Parathyroid adenoma (tissue), 2 donors: ENCODE measurements around the gene AFG1L.

Experiments used
- H2AFZ ChIP-seq: fragments of 300-600 bp; sonication (generic); one replicate; pipeline ENCODE4 v1.7.0; 2017; ENCODE audit warnings: antibody characterized with exemption, mild to moderate bottlenecking
- H3K27ac ChIP-seq: fragments of 300-600 bp; sonication (generic); one replicate; pipeline ENCODE4 v1.7.0; 2017
- H3K27me3 ChIP-seq: fragments of 300-600 bp; sonication (generic); one replicate; pipeline ENCODE4 v1.7.0; 2017; ENCODE audit warnings: low read length; ENCODE audit not compliant: control insufficient read depth, insufficient read depth
- H3K36me3 ChIP-seq: fragments of 300-600 bp; sonication (generic); one replicate; pipeline ENCODE4 v1.7.0; 2017; ENCODE audit warnings: low read length; ENCODE audit not compliant: control insufficient read depth, insufficient read depth
- H3K4me1 ChIP-seq: fragments of 300-600 bp; sonication (generic); one replicate; pipeline ENCODE4 v1.7.0; 2017; ENCODE audit warnings: control low read depth
- H3K4me2 ChIP-seq: fragments of 300-600 bp; sonication (generic); one replicate; pipeline ENCODE4 v1.7.0; 2017; ENCODE audit warnings: low read length
- H3K4me3 ChIP-seq: fragments of 300-600 bp; sonication (generic); one replicate; pipeline ENCODE4 v1.7.0; 2017; ENCODE audit warnings: low read depth, low read length
- H3K79me2 ChIP-seq: fragments of 300-600 bp; sonication (generic); one replicate; pipeline ENCODE4 v1.7.0; 2017; ENCODE audit warnings: control low read depth
- H3K9ac ChIP-seq: fragments of 300-600 bp; sonication (generic); one replicate; pipeline ENCODE4 v1.7.0; 2017; ENCODE audit warnings: mild to moderate bottlenecking
- H3K9me3 ChIP-seq: fragments of 300-600 bp; sonication (generic); one replicate; pipeline ENCODE4 v1.7.0; 2017; ENCODE audit warnings: low read length; ENCODE audit not compliant: control insufficient read depth
- TF ChIP-seq, protein P1 (sequence below): fragments of 300-600 bp; sonication (generic); IDR thresholded peaks from one replicate; pipeline ENCODE4 v1.7.0; 2017; ENCODE audit warnings: antibody characterized with exemption, mild to moderate bottlenecking
- donor health status: primary hyperparathyroidism.

Gene AFG1L

DNA sequence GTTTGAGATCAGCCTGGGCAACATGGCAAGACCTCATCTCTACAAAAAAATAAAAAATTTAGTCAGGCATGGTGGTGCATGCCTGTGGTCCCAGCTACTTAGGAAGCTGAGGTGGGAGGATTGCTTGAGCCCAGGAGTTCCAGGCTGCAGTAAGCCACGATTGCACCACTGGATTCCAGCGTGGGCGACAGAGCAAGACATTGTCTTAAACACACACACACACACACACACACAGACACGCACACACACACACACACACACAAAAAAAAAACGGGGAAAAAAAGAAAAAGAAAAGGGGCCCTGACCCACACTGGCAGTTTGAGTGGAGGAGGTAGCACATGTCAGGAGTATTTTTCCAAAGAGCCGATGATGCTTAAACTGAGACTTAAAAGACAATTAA lies 122.2 kb downstream of the AFG1L start:
- no peaks in the 10 kb centered on the region for H3K4me1 ChIP-seq
- H3K36me3 ChIP-seq: no peaks in the 10 kb centered on the region
- no peak overlapping the region for H3K4me2 ChIP-seq
- no peak overlapping the region for H3K27ac ChIP-seq
- H3K4me3 ChIP-seq: no peak overlapping the region
- no peaks in the 10 kb centered on the region for H3K27me3 ChIP-seq
- H2AFZ ChIP-seq: no peak overlapping the region
- no peaks in the 10 kb centered on the region for H3K9me3 ChIP-seq
- H3K79me2 ChIP-seq: no peaks in the 10 kb centered on the region
- H3K9ac ChIP-seq: no peak overlapping the region
- TF ChIP-seq, protein P1, sequence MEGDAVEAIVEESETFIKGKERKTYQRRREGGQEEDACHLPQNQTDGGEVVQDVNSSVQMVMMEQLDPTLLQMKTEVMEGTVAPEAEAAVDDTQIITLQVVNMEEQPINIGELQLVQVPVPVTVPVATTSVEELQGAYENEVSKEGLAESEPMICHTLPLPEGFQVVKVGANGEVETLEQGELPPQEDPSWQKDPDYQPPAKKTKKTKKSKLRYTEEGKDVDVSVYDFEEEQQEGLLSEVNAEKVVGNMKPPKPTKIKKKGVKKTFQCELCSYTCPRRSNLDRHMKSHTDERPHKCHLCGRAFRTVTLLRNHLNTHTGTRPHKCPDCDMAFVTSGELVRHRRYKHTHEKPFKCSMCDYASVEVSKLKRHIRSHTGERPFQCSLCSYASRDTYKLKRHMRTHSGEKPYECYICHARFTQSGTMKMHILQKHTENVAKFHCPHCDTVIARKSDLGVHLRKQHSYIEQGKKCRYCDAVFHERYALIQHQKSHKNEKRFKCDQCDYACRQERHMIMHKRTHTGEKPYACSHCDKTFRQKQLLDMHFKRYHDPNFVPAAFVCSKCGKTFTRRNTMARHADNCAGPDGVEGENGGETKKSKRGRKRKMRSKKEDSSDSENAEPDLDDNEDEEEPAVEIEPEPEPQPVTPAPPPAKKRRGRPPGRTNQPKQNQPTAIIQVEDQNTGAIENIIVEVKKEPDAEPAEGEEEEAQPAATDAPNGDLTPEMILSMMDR: no peak

DNA sequence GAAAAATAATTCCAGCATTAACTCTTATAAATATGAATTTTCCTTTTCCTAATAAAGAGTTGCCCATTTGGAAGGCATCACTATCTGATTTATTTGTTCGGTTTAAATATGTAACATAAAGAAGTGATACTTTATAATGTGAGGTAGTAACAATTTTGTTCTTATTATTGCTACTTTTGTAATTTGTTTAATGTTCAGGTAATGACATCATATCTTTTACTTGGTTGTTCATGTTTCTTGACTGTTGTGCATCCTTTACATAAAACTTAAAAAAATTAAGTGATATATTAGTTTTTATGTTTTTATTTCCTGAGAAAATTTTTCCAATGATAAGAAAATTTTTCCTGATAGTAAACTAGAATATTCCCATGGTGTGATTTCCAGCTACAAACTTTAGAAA lies 124.6 kb downstream of the AFG1L start:
- Histone ChIP-seq H3K27ac (no peak overlapping the region), H3K36me3 (no peaks in the 10 kb centered on the region), H3K9me3 (no peaks in the 10 kb centered on the region), H3K27me3 (no peaks in the 10 kb centered on the region), H3K9ac (no peak overlapping the region), H3K4me3 (no peak overlapping the region), H3K79me2 (no peaks in the 10 kb centered on the region), H2AFZ (no peak overlapping the region), H3K4me2 (no peak overlapping the region), H3K4me1 (no peaks in the 10 kb centered on the region)
- TF ChIP-seq, protein P1: no peak

DNA sequence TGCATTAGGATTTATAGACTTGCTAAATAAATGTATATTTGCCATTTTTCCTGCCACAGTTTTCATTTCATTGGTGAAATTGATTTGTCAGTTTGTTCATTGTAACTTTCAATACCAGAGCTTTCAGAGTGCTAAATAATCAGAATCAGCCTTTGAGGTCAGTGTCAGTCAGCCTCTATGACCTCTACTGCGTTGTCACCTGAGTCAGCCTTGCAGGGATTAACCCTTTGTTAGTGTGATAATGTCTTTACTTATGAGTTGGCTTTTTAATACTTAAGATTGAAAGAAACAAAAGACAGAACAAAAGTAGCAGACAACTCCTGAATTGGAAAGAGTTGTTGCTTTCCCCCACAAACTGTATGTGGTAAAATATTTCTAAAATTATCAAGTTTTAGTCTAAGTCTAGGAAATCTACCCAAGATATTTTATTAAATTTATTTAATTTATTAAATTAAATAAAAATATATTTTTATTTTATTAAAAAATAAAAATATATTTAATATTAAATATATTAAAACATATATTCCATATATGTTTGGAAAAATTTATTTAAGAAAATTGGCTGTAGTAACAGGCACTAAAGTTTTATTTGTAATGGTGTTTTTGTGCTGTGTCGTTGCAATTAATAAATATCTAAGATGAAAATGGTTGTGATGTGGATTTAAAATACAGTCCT lies 125.2 kb downstream of the AFG1L start:
- Histone ChIP-seq H3K9me3 (no peaks in the 10 kb centered on the region), H3K4me1 (no peaks in the 10 kb centered on the region), H3K36me3 (no peaks in the 10 kb centered on the region), H3K9ac (no peak overlapping the region), H3K4me2 (no peak overlapping the region), H2AFZ (no peak overlapping the region), H3K79me2 (no peaks in the 10 kb centered on the region), H3K27me3 (no peaks in the 10 kb centered on the region), H3K27ac (no peak overlapping the region), H3K4me3 (no peak overlapping the region)
- TF ChIP-seq, protein P1: no peak

DNA sequence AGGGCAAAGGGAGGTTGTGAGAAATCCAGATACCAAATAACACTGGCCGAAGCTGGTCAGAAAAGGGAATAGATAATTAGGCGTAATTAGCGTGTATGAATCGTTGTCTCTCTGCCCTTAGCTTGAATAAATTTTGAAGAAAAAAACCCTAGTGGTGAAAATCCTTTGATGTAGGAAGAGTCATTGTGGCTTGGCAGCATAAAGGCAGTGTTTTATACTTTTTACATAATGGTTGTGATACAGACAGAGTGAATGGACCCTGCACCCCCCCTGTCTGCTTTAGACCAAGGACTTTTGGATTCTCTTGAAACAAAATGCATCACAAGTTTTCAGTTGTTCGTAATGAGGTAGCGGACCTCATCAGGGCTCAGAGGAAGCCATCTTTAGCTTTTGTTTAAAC lies 126.5 kb downstream of the AFG1L start:
- Histone ChIP-seq H3K27me3 (no peaks in the 10 kb centered on the region), H2AFZ (no peak overlapping the region), H3K9me3 (no peaks in the 10 kb centered on the region), H3K27ac (no peak overlapping the region), H3K4me2 (no peak overlapping the region), H3K4me3 (no peak overlapping the region), H3K4me1 (no peaks in the 10 kb centered on the region), H3K9ac (no peak overlapping the region), H3K36me3 (no peaks in the 10 kb centered on the region), H3K79me2 (no peaks in the 10 kb centered on the region)
- TF ChIP-seq, protein P1: no peak
